Uterus (tissue), 2 donors: ENCODE results near the gene MAP2K4.

Experiments used
- CTCF ChIP-seq, 4 experiments: fragments of 200-600 bp in 2 of 4; fragments of 450-650 bp in 2 of 4; sonication (generic) in 2 of 4; IDR thresholded peaks; one replicate each; pipeline ENCODE4 v1.5.1; 2016 to 2019; ENCODE audit warnings: antibody characterized with exemption in 4 of 4, mild to moderate bottlenecking in 2 of 4, moderate library complexity in 1 of 4
- POLR2A ChIP-seq, 2 donors: fragments of 450-650 bp; IDR thresholded peaks; one replicate each; pipeline ENCODE4 v1.6.1; 2016; ENCODE audit warnings: antibody characterized with exemption in 2 of 2, mild to moderate bottlenecking in 1 of 2, moderate library complexity in 1 of 2

GRCh38 chr17:12095522-12095921 lies 74.8 kb downstream of the MAP2K4 start:
- TF ChIP-seq CTCF (IDR thresholded peaks at IDR 0.05), result no peak
- TF ChIP-seq POLR2A (IDR thresholded peaks at IDR 0.05), result no peak
